OCI-LY3 (cell line): ENCODE results near the gene PTPRT.

Source experiments
- CTCF ChIP-seq: fragments of 200-600, 300-600 bp; sonication (generic); IDR thresholded peaks from 2 replicates; pipeline ENCODE4 v1.5.1; 2014; ENCODE audit warnings: antibody characterized with exemption, low read length, low read depth
- EZH2phosphoT487 ChIP-seq: fragments of 200-600 bp; shearing (Covaris generic); IDR thresholded peaks from 2 replicates; pipeline ENCODE4 v1.6.1; 2018; ENCODE audit warnings: antibody characterized with exemption, mixed run types, low read depth

- TF ChIP-seq CTCF (no peak), EZH2phosphoT487 (no peak)
Measured at GRCh38 chr20:43238833-43239232, 49.1 kb upstream of the PTPRT start.
